Gastroesophageal sphincter (tissue), 3 donors: ENCODE data around the gene SPDL1.

Experiments used
- CTCF ChIP-seq, 4 experiments: fragments of 200-600 bp in 2 of 4; fragments of 450-650 bp in 2 of 4; sonication (generic) in 1 of 4; IDR thresholded peaks; one replicate each; pipeline ENCODE4 v1.5.1; 2017 to 2019; ENCODE audit warnings: antibody characterized with exemption in 4 of 4, mild to moderate bottlenecking in 2 of 4, moderate library complexity in 2 of 4
- POLR2A ChIP-seq, 2 donors: fragments of 450-650 bp; IDR thresholded peaks; one replicate each; pipeline ENCODE4 v1.6.1; 2017; ENCODE audit warnings: antibody characterized with exemption in 2 of 2, mild to moderate bottlenecking in 2 of 2, moderate library complexity in 1 of 2

DNA sequence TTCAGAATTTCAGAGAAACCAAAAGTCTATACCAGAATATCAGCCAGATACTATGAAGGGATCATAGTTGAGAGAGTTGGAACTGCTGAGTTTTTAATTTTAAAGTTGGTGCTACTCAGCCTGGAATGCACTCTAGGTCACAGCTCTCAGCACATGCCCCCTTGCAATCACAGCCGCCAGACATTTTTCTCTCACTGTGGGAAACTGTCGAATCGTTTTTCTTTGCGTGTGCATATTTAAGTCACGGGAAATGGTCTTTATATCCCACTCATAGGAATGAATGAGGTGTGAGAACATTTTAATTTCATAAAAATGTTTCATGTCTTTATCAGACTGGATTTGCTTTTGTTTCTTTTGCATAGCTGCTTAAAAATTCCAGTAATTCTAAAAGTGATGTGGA lies 12.2 kb upstream of the SPDL1 start:
- no peak for TF ChIP-seq POLR2A (IDR thresholded peaks at IDR 0.05)
- TF ChIP-seq CTCF (IDR thresholded peaks at IDR 0.05), result no peak
